Measurements from ENCODE around the gene B3GNT8. TPM values are rescaled to one million over a fixed set of nuclear protein-coding genes. Genes with fewer than 3 reads are reported as not detected.

Gene B3GNT8
- total and polyA plus RNA-seq, 9 of the 15 experiments (the other 6 are each of a cell fraction or from before 2014, with no cell fraction given): 0.11 to 2.9 (median 0.65) TPM; not detected in 2

DNA sequence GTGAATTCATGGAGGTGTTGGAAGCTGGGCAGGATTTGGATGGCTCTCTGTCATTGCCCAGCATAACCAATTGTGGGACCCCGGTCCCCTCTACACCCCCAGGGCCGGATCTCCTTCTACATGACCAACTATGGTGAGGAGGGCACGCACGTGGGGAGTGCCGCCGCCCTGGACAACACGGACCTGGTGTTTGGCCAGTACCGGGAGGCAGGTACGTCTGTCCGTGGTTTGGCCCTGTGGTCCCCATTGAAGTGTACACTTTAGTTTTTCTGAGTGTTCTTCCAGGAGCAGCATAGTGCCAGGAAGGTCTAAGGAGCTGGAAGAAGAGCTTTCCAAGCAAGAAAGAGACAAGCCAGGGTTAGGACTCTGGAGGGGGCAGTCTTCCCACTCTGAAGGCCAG is 13.2 kb downstream of the B3GNT8 start:
- no peaks in the 10 kb centered on the region for H4K20me1 ChIP-seq (replicated peaks; ENCODE audit: control insufficient read depth, insufficient read depth, low read length)
- FAIRE-seq (no peak), DNase-seq (ENCODE audit: extremely low read depth in 1 of 4, low spot score in 3 of 4) (no peak), ATAC-seq (no peak)
- H3K9me1 ChIP-seq (ENCODE audit: control insufficient read depth, insufficient read depth, low read length): no peaks in the 10 kb centered on the region
- intact Hi-C loops (cut with micrococcal nuclease) (no loop called here), in situ Hi-C loops (cut with MboI) (no loop called here)
- H3K27ac ChIP-seq (ENCODE audit: extremely low read depth, low read depth, low read length): no peak overlapping the region
- H3K36me3 ChIP-seq (ENCODE audit: control insufficient read depth, insufficient read depth, low read length): peaks cover 32% of the 10 kb centered on the region; the same call in 1 of the 3 replicates
- no peak overlapping the region for H2AFZ ChIP-seq (ENCODE audit: low read depth, low read length)
- no TSS peak for BruUV-seq (replicated peaks)
- H3K27me3 ChIP-seq (ENCODE audit: control insufficient read depth in 2 of 2, insufficient read depth in 2 of 2, low read length in 2 of 2): no peaks in the 10 kb centered on the region
- CTCF ChIA-PET (ENCODE audit: low intra/inter-chr PET ratio): no interaction called here
- no peak overlapping the region for H3K4me3 ChIP-seq
- no peaks in the 10 kb centered on the region for H3K79me2 ChIP-seq (ENCODE audit: control insufficient read depth, insufficient read depth, low read length)
- POLR2A ChIA-PET: no interaction called here
- H3K4me2 ChIP-seq (ENCODE audit: insufficient read depth, low read length): no peak overlapping the region
- 92% methylated on average over 7 of the region's 10 CpGs for WGBS (ENCODE audit: insufficient coverage, low coverage, missing lambda C conversion rate)
- peaks cover 7 to 12% of the 10 kb centered on the region in 2 experiments; a peak in 4 of 5 replicates for H3K4me1 ChIP-seq (replicated peaks in 1 of 2; ENCODE audit: control insufficient read depth in 2 of 2, insufficient read depth in 2 of 2, low read length in 2 of 2)
- H3K9me3 ChIP-seq (replicated peaks; ENCODE audit: control insufficient read depth, insufficient read depth, low read depth, low read length): no peaks in the 10 kb centered on the region
- H3K9ac ChIP-seq (ENCODE audit: insufficient read depth in 1 of 2, low read depth in 2 of 2, low read length in 2 of 2): no peak overlapping the region
- no peak for TF ChIP-seq MXI1 (IDR thresholded peaks at IDR 0.05; ENCODE audit: low read depth, low read length)
- TF ChIP-seq SIN3B (IDR thresholded peaks at IDR 0.05; ENCODE audit: low read depth): no peak
- TF ChIP-seq, protein P1, sequence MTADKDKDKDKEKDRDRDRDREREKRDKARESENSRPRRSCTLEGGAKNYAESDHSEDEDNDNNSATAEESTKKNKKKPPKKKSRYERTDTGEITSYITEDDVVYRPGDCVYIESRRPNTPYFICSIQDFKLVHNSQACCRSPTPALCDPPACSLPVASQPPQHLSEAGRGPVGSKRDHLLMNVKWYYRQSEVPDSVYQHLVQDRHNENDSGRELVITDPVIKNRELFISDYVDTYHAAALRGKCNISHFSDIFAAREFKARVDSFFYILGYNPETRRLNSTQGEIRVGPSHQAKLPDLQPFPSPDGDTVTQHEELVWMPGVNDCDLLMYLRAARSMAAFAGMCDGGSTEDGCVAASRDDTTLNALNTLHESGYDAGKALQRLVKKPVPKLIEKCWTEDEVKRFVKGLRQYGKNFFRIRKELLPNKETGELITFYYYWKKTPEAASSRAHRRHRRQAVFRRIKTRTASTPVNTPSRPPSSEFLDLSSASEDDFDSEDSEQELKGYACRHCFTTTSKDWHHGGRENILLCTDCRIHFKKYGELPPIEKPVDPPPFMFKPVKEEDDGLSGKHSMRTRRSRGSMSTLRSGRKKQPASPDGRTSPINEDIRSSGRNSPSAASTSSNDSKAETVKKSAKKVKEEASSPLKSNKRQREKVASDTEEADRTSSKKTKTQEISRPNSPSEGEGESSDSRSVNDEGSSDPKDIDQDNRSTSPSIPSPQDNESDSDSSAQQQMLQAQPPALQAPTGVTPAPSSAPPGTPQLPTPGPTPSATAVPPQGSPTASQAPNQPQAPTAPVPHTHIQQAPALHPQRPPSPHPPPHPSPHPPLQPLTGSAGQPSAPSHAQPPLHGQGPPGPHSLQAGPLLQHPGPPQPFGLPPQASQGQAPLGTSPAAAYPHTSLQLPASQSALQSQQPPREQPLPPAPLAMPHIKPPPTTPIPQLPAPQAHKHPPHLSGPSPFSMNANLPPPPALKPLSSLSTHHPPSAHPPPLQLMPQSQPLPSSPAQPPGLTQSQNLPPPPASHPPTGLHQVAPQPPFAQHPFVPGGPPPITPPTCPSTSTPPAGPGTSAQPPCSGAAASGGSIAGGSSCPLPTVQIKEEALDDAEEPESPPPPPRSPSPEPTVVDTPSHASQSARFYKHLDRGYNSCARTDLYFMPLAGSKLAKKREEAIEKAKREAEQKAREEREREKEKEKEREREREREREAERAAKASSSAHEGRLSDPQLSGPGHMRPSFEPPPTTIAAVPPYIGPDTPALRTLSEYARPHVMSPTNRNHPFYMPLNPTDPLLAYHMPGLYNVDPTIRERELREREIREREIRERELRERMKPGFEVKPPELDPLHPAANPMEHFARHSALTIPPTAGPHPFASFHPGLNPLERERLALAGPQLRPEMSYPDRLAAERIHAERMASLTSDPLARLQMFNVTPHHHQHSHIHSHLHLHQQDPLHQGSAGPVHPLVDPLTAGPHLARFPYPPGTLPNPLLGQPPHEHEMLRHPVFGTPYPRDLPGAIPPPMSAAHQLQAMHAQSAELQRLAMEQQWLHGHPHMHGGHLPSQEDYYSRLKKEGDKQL (CRISPR knock-in tag; IDR thresholded peaks at IDR 0.05; ENCODE audit: borderline replicate concordance): no peak
- TF ChIP-seq PCBP1 (IDR thresholded peaks at IDR 0.05; ENCODE audit: low read depth, low read length, poor library complexity, severe bottlenecking): no peak
- TF ChIP-seq, protein P2, sequence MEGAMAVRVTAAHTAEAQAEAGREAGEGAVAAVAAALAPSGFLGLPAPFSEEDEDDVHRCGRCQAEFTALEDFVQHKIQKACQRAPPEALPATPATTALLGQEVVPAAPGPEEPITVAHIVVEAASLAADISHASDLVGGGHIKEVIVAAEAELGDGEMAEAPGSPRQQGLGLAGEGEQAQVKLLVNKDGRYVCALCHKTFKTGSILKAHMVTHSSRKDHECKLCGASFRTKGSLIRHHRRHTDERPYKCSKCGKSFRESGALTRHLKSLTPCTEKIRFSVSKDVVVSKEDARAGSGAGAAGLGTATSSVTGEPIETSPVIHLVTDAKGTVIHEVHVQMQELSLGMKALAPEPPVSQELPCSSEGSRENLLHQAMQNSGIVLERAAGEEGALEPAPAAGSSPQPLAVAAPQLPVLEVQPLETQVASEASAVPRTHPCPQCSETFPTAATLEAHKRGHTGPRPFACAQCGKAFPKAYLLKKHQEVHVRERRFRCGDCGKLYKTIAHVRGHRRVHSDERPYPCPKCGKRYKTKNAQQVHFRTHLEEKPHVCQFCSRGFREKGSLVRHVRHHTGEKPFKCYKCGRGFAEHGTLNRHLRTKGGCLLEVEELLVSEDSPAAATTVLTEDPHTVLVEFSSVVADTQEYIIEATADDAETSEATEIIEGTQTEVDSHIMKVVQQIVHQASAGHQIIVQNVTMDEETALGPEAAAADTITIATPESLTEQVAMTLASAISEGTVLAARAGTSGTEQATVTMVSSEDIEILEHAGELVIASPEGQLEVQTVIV (CRISPR knock-in tag; IDR thresholded peaks at IDR 0.05; ENCODE audit: borderline replicate concordance): no peak
- no peak for TF ChIP-seq BRD4 (IDR thresholded peaks at IDR 0.05)
- TF ChIP-seq GATA2 (CRISPR knock-in tag; IDR thresholded peaks at IDR 0.05): no peak
- no peak for TF ChIP-seq SP2 (IDR thresholded peaks at IDR 0.05; ENCODE audit: extremely low read depth, low read depth, low read length, poor library complexity, severe bottlenecking)
- no peak for TF ChIP-seq SAFB (IDR thresholded peaks at IDR 0.05; ENCODE audit: borderline replicate concordance, low read depth, low read length)
- no peak for TF ChIP-seq ZBTB26 (CRISPR knock-in tag; IDR thresholded peaks at IDR 0.05)
- no peak for TF ChIP-seq FOXJ3 (CRISPR knock-in tag; IDR thresholded peaks at IDR 0.05)

Data from K562 (cell line).